NCI-H146 treated with DMSO at 0.1 percent for 48 hours (cell line): ENCODE measurements around the gene HMCN1.

Experiments
- DNase-seq: peaks from one replicate; lab custom pipeline; 2025; ENCODE audit not compliant: unreplicated experiment; lab: John Stamatoyannopoulos, UW

Gene HMCN1

DNA sequence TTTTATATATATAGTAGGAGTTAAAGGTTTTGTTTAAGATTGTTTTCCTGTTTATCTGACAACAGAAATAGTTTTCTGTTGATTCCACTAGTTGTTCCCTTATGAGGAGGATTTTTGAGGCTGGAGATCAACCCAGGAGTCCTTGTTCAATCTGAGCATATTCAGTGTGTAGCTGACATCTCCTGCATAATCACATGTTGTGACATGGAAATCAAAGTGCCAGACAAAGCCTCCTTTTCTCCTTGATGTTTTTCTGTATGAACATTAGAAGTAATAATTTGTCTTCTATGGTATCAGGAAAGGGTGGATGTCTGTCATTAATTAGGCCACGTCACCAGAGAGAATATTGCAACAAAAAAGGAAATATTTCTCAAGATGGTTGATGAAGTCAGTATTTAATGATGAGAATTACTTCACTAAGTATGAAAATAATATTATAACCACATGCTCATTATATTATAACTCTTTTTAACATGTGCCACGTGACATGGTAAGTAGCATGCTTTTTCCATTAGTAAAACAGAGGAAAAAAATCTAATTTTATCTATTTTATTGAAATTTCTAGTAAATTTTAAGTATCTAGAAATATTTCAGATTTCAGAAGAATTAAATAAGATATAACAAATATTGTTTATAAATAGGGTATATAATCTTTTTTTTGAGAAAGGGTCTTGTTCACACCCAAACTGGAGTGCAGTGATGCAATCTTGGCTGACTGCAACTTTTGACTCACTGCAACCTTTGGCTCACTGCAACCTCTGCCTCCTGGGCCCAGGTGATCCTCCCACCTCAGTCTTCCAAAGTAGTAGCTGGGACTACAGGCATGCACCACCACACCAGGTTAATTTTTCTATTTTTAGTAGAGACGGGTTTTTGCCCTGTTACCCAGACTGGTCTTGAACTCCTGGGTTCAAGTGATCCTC lies 223.5 kb downstream of the HMCN1 start:
- DNase-seq = no peak

DNA sequence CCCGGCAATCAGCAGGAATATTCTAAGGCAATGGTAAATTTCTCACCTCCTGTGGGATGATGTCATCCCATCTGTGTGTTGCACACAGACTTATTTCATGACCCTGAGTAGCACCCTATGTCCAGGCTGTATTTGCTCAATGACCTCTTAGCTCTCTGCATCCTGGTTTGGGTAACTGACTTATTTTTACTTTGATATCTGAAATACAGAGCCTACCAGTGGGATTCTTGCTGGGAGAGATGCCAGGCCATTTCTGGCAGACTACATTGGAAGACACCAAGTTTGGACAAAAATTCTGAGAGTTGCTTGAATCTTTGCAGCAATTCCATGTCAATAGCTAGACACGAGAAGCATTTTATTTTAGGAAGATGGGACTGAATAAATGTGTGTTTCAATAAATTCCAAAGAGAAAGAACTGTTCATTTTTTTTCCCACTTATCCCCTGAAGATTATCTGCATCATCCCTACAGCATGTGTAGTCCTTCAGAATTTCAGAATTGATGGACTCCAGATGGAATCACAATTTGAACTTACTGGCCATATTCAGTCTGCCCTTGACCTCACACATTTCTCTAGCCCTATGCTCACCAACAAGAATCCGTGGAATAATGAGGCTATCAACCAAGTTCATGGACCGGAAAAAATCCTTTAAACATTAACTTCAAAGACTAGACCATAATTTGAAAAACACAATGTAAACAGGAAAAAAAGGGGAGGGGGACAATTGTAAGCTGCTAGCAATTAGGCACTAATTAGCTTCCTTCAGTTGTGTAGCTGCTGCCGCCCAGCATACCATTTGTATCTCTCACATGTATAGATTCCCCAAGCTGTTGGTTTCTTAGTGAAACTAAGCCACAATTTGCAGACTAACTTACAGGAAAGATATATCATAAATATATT lies 226.5 kb downstream of the HMCN1 start:
- DNase-seq = no peak

DNA sequence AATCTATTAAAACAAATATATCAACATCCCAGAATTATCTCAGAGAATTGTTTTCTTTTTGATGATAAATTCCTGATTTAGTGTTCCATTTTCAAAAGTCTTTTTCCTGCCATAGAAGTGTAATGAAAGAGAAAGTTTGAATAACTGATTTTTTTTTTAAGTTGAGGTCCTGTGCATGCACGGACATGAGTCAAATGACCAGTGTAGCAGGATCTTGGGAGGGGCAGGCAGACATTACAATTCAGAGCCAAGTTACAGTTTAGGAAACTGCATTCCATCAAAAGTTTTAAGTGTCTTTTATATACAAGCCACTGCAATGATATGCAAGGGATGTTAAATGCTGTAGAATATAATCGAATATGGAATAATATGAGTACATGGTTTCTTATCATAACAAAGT lies 227.5 kb downstream of the HMCN1 start:
- DNase-seq = no peak

DNA sequence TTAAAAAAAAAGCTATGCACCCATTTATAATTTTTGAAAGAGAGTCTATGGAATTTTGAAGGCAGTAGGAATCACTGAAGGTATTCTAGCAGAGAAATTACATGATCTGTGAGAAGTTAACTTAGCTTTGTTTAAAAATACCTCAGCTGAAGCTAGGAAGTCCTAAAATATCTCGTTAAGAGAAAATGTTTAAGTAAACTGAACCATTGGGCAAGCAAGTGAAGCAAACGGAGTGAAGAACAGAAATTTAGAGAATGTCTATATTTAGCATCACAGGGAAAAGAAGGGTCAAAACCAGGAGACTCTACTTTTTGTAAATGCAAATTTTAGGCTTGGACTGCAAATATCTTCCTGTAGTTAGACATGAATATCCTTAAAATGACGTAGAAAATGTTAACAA lies 230.8 kb downstream of the HMCN1 start:
- DNase-seq = no peak

DNA sequence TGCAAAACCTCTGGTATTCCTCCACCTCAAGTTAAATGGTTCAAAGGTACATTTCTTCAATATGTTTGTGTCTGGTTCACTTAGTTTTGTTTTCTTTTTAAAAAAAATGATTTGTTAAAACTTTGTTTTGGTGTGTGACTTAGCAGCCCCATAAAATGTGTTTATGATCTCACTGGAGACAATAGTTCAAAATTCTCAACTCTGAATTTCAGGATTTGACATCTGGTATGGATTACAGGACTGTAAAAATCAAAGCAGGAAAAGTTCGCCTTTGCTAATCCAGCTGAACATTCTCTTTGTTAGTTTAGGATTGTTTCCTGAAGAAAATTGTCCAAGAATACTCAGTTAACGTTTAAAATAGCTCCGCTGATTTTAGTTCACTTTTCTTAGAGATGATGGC lies 231.7 kb downstream of the HMCN1 start:
- DNase-seq = no peak

DNA sequence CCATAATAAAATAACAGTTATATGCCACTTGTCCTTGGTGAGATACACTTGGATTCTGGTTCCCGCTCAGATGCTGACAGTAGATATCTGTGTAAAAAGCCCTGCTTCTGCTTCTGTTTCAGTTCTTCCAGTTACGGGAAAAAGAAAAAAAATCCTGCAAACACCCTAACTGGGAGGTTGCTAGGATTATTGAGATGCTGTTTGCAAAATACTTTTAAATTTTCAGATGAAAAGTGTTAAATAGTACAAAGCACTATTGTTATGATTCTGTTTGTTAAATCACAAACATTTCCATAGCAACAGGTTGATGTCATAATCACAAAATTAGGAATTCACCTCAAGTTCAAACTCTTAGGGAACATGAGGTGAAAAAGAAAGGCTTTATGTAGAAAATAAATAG lies 232.3 kb downstream of the HMCN1 start:
- no peak for DNase-seq

DNA sequence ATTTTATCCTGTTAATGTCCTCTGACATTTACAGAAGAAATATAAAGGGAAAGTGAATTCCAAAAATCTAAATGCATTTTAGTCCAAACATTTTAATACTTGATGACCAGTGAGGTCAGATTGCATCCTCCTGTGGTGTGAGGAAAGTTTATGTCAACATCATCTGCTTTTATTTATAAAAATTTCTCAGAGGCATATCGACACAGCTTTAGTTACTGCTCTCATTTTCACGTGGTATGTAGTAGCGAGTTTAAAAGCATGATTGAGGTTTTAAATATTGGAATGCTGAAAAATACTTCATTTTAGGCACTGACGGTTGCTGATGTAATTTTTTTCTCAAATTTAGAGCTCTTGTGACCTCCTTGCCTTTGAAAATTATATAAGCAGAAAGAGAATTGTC lies 234.8 kb downstream of the HMCN1 start:
- DNase-seq = no peak

DNA sequence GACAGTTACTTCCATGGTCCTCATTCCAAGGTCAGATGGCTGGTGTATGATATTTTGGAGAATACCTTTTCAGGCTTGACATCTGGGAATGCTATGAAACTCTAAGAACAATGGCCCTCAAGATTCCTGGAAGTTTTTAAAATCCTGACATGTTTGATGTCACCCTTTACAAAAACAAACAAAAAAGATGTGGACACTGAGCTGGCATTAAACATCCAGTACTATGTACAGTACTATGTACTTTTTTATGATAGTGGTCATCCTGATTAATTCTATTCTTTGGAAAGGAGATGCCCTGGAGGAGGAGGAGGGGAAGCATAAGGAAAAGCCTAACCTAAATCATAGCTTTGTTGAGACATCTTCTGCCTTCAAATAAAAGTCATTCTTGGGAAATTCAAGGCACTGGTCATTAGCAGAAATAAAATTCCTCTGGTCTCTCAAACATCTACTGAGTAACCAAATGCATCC lies 235.4 kb downstream of the HMCN1 start:
- no peak for DNase-seq

DNA sequence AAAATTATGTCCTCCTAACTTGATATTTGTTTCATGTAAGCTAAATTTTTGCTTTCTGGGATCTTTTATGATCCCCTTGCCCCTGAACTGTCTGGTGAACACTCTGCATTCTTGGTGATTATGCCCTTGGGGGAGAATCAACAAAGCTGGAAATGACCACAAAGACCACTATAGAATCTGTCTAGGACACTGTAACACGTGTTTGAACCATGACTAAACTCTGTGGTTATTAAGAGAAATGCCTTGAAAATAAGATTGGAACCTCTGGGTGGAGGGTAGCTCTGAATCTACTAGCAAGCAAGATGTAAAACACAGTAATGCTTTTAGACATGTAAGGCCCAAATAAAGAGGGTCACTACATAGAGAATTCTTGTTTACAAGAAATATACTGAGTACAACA lies 237.5 kb downstream of the HMCN1 start:
- no peak for DNase-seq

DNA sequence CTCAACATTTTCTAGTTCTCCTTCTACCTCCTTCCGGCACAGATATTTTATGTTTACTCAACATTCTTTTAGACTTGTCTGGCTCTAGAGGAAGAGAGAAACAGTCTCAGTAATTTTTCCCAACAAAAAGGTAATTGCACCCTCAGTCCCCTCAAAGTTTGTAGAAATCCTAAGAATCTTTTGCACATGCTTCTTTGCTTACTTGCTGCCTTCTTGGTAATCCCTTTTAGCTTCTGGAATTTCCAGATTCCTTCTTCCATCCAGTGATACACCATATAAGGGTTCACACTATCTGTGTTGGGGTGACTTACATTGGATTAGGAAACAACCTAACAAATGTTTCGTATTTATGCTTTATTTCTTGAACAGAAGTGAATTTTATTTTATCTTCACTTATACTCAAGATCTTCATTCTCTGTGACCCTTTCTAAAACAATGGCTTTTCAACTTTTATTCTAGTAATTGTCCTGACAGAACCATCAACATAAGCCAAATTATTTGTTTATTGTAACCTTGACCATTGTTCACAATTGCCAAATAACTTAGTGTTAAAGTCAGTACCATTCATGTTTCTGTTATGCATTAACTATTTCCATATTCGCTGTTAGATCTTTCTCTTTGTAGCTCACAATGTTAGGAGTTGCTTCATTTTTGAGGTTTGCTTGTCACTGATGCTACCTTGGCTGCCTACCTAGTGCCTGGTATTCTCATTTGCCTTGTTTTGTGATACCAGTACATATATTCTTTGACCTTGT lies 238.1 kb downstream of the HMCN1 start:
- DNase-seq = no peak

DNA sequence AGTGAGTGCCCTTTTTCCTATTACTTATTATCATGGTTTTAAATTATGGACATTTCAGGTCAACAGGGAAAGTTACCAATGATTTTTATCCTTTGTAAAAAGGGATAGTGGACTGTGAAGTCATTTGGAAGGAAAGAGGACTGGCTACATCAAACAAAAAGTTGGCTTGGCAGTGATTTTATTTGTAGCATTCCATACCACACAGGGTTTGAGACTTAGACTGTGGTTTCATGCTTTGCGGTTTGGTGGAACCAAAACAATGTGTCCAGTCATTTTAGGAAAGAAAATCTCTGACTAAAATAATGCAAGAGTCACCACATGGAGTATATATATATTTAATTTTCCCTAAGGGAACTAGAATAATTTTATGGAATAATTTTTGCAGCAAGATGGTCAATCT lies 239.5 kb downstream of the HMCN1 start:
- no peak for DNase-seq

DNA sequence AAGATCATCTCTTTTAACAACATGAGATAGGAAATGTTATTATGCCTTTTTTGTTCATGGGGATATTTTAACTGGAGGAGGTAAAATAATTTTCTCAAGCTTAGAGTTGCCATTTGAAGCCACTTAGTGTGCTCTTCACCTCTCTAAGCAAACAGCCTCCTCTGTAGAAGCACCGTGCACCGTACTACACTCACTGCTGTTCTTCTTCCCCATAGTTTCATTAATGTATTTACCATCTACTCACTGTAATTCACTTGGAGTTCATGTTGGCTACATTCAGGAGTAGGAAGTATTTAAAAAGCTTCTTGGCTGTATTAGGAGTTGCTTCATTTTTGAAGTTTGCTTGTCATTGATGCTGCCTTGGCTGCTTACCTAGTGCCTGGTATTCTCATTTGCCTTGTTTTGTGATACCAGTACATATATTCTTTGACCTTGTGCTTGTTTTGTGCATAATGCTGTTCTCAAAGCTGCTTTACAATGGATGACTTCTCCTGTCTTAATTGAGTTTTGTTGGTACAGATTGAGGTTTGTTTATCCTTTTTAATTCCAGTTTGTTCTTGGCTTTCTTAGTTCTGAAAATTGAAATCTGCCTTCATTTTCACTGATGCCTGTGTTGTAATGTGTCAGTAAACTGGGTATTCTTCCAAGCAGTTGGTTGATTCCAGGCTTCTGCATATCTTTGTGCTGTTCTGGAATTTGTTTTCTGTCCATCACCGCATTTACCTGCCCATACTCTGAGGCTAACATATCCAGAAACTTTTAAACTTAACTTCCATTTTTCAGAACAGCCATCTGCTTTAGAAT lies 240.4 kb downstream of the HMCN1 start:
- DNase-seq = no peak

DNA sequence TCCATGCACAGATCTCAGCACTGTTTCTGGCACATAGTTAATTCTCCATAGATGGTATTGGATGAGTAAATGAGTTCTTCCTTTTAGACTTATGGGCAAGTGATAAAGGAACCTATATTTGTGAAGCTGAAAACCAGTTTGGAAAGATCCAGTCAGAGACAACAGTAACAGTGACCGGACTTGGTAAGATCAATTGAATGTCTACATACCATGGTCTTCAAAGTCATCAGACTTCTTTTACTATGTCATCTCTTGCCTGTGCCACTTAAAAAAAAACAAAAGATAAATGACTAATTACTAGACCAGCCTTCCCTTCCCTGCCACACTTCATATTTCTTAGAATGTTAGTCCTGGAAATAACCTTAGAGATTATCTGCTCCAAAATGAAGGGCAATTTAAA lies 246.7 kb downstream of the HMCN1 start:
- DNase-seq = no peak

DNA sequence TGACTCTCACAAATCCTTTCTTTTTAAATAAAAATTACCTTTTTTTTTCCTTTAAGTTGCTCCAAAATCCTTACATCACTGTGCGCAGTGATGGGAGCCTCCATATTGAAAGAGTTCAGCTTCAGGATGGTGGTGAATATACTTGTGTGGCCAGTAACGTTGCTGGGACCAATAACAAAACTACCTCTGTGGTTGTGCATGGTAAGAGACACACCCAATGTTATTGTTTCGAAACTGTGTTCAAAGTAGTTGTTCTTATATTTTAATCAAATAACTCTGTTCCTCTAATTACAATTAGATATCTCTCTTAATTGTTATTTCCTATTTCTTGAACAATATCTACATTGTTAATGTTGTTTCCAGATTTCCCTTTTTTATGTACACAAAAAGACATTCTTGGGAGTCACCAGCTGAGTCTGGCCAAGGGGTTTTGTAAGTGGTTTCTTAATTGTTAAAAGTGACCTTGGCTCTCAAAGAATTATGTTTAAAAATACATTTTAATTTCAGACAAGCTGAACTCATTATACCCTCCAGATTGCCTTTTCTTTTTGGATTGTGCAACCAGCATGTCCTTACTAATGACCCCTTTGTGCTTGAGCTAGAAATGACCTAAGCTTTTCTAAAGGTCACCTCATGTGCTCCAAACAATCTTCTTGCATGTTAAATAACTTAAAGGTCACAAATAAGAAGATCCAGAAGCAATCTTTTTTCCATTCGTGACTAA lies 250.1 kb downstream of the HMCN1 start:
- no peak for DNase-seq

DNA sequence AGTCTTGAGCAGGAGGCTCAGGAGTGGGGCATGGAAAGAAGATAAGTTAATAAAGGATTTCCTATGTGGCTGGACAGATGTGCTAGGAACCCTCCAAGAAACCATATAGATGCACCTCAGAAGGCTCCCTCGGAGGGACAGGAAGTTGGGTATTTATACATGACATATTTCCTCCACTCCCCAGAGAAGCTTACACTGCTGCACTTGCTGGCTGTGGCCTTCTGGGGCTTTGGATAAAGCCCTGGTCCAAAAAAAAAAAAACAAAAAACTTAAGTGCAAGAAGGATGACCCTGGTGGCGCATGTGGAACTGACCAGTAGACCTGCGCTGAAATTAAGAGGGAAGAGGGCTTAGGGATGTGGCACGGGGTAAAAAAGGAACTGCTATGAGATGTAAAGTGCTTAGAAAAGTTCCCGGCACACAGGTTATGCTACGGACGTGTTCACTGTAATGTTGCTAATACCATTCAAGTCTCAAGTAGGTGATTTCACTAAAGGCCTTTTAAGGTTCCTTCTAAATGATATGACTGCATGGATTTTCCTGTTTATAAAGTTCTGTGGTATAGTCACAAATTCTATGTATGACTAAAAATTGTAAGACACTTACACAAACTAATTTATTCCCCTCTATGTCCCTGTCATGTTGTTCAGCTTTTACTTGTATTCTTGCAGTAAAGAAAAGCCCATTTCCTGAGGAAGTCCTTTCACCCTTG lies 253.6 kb downstream of the HMCN1 start:
- DNase-seq = no peak

DNA sequence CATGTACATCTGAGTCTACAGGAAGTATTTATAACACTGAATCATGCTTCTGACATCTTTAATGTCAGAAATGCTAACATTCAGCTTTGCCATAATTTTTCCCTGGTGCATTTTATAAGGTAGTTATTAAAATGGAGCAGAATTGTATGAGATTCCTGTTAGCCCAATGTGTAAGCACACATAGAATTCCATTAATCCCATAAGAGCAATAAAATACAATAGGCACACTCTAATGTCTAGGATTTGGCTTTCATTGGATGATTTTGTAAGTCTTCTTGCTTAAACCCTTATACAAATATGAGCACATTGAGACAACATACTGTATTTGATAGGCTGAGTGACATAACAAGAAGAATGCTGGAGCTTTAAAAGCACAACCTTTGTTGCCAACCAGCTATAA lies 256.4 kb downstream of the HMCN1 start:
- no peak for DNase-seq

DNA sequence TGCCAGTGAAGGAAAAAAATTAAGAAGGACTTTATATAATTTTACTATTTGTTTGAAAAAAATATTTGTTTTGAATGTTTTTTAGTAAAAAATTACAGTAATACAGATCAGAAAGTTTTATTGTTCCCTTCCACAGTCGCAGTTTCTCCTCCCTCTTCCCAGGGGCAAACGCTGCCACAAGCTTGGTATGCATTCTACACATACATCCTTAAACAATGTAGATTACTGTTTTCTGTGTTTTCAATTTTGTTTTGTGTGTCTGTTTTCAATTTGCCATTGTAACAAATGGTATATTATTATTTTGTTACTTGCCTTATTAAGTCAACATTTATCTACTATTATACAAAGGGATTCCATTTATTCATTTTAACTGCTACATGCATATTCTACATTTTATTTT lies 257.1 kb downstream of the HMCN1 start:
- DNase-seq = no peak

DNA sequence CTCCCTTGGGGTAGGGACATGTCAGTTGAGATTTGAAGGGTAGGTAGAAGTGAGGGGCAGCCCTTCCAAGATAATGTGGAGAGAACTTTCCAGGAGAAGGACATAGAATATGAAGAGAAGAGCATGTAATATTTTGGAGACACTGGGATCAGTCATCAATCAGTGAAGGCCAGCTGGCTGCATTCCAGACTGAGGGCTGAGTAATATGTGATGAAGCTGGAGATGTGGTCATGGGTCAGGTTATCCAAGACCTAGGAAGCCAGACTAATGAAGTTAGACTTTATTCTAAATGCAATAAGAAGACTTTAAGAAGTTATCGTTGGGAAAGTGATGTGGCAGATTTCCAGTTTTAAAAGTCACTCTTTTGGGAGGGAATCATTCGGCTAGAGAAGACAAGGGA lies 262.0 kb downstream of the HMCN1 start:
- DNase-seq = no peak

DNA sequence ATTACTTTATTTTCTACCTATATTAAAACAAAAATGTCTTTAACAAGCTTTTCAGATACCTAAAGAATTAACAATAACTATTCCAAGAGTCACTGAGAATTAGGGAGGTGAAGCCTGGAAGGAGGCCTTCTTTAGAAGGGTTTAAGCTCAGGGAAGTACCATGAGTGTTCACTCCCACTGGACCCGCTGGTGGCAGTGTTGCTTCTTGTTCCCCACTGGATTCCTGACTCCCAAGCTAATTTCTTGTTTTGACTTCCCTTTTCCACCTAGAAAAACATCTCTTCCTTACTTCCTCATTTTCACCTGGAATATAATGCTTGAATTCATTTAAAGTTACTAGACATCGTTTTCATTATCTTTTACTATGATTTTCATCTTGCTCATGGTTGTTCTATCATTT lies 264.2 kb downstream of the HMCN1 start:
- DNase-seq = no peak
